HepG2 (cell line): ENCODE data around the gene PPP6R2. TPM values are rescaled to one million over a fixed set of nuclear protein-coding genes. Genes with fewer than 3 reads are reported as not detected.

Experiments
- ATAC-seq: fragments of 200-7000 bp; cut with Tn5 transposase; 3 replicates; pipeline ENCODE4 v1.9.1; 2020; ENCODE audit warnings: mild to moderate bottlenecking, moderate library complexity
- BruUV-seq: library from RNA; stranded (reverse); fragments of 400-500 nt; replicated peaks from 2 replicates; lab custom pipeline; 2021; lab: Mats Ljungman, UMichigan
- CTCF ChIA-PET: fragments of 300-600 bp; formaldehyde crosslinking; extraction: SDS; loops from one replicate; lab custom pipeline; 2021; ENCODE audit warnings: low total read pairs, inconsistent platforms, low intra/inter-chr PET ratio; lab: Yijun Ruan, JAX
- POLR2A ChIA-PET: fragments of 350-600 bp; sonication (Branson Sonifier 250); formaldehyde crosslinking; loops from one replicate; lab custom pipeline; 2020; ENCODE audit warnings: antibody characterized with exemption, inconsistent platforms; lab: Yijun Ruan, JAX
- DNase-seq: peaks from one replicate; pipeline ENCODE4 v3.0.0-alpha.2; 2015; ENCODE audit warnings: low spot score
- FAIRE-seq: peaks from 3 replicates; lab custom pipeline; 2011; peaks lifted over from hg19 to GRCh38; lab: Jason Lieb, UNC
- H2AFZ ChIP-seq: one replicate; pipeline ENCODE4 v1.6.1; 2011; ENCODE audit warnings: low read length, inconsistent platforms
- H3K27ac ChIP-seq: fragments of 300-600 bp; 3 replicates; pipeline ENCODE4 v1.8.0; 2011; ENCODE audit warnings: mixed run types, mild to moderate bottlenecking, mixed read lengths, low read length, inconsistent platforms; ENCODE audit not compliant: insufficient read depth; ENCODE audit errors: extremely low read length
- H3K27me3 ChIP-seq, 2 experiments: fragments of 200-600 bp in 1 of 2; 2 replicates in 1 of 2; 3 replicates in 1 of 2; pipeline versions ENCODE4 v1.6.0 to v1.8.0; 2011; ENCODE audit warnings: low read length in 2 of 2, mild to moderate bottlenecking in 2 of 2, moderate library complexity in 2 of 2, inconsistent platforms in 1 of 2; ENCODE audit not compliant: insufficient read depth in 2 of 2, control insufficient read depth in 1 of 2
- H3K36me3 ChIP-seq, 2 experiments: fragments of 200-600 bp in 1 of 2; replicated peaks in 1 of 2; 2 replicates in 1 of 2; 3 replicates in 1 of 2; pipeline versions ENCODE4 v1.5.1 to v1.8.0; 2011; ENCODE audit warnings: low read length in 2 of 2, inconsistent platforms in 1 of 2; ENCODE audit not compliant: insufficient read depth in 2 of 2, control insufficient read depth in 1 of 2
- H3K4me1 ChIP-seq: 2 replicates; pipeline ENCODE4 v1.5.1; 2012; ENCODE audit warnings: low read length, inconsistent platforms; ENCODE audit not compliant: insufficient read depth
- H3K4me2 ChIP-seq: 2 replicates; pipeline ENCODE4 v1.6.0; 2011; ENCODE audit warnings: low read depth, low read length, inconsistent platforms
- H3K4me3 ChIP-seq, 3 experiments: fragments of 200-600 bp in 1 of 3; sonication (generic), shearing (Covaris generic) in 1 of 3; replicated peaks in 1 of 3; 2 replicates each; pipeline ENCODE4 v1.5.1; 2011 to 2016; ENCODE audit warnings: low read length in 3 of 3, inconsistent platforms in 2 of 3, low read depth in 2 of 3, mild to moderate bottlenecking in 2 of 3, control low read depth in 1 of 3, mixed read lengths in 1 of 3; ENCODE audit not compliant: insufficient read depth in 1 of 3
- H3K79me2 ChIP-seq: one replicate; pipeline ENCODE4 v1.6.1; 2011; ENCODE audit warnings: low read length, inconsistent platforms; ENCODE audit not compliant: insufficient read depth
- H3K9ac ChIP-seq: 2 replicates; pipeline ENCODE4 v1.6.0; 2011; ENCODE audit warnings: mild to moderate bottlenecking, low read depth, low read length, inconsistent platforms; ENCODE audit not compliant: insufficient read depth
- H3K9me3 ChIP-seq: 2 replicates; pipeline ENCODE4 v1.5.1; 2012; ENCODE audit warnings: mild to moderate bottlenecking, low read length
- H4K20me1 ChIP-seq: 2 replicates; pipeline ENCODE4 v1.6.0; 2011; ENCODE audit warnings: inconsistent platforms, mild to moderate bottlenecking, low read length, moderate library complexity; ENCODE audit not compliant: insufficient read depth
- CC2D1A ChIP-seq: sonication (generic); formaldehyde crosslinking; IDR thresholded peaks from 2 replicates; pipeline ENCODE4 v1.8.1; 2023; ENCODE audit warnings: mild to moderate bottlenecking, missing genetic modification reagents
- MIXL1 ChIP-seq: IDR thresholded peaks from 2 replicates; pipeline ENCODE4 v1.6.1; 2016
- RBFOX2 ChIP-seq: fragments of 200-400 bp; formaldehyde crosslinking; IDR thresholded peaks from 2 replicates; pipeline ENCODE4 v1.6.1; 2017; ENCODE audit warnings: low read depth, mild to moderate bottlenecking, low read length
- SIN3B ChIP-seq: fragments of 150-350 bp; IDR thresholded peaks from 2 replicates; pipeline ENCODE4 v1.6.1; 2014; ENCODE audit warnings: low read length
- ZNF674 ChIP-seq: sonication (generic); formaldehyde crosslinking; IDR thresholded peaks from 2 replicates; pipeline ENCODE4 v1.5.0; 2020; ENCODE audit warnings: low read depth, mild to moderate bottlenecking, missing genetic modification reagents
- ZNF724P ChIP-seq: sonication (generic); formaldehyde crosslinking; IDR thresholded peaks from 2 replicates; pipeline ENCODE4 v1.8.0; 2022; ENCODE audit warnings: missing genetic modification reagents, borderline replicate concordance
- WGBS: methylation state at CpG from one replicate; pipeline ENCODE4 v1.1.6; 2017; ENCODE audit warnings: low lambda C conversion rate; 5-methylcytosine and 5-hydroxymethylcytosine counted together
- in situ Hi-C: cut with HindIII; loops from 2 replicates; pipeline ENCODE4 v1.10.0; 2017; ENCODE audit warnings: low pct_unique_long_range_greater_than_20kb; ENCODE audit not compliant: extremely low pct_ligation_motif_present
- intact Hi-C: fragments of 100-400 bp; cut with micrococcal nuclease; formaldehyde crosslinking; loops from one replicate; pipeline ENCODE4 v1.10.0; 2022; ENCODE audit not compliant: unreplicated experiment
- polyA plus RNA-seq, 8 experiments: library from polyadenylated mRNA; depleted of rRNA in 3 of 8; stranded (reverse) in 7 of 8; unstranded in 1 of 8; fragments of >200 nt; fragmentation: Illumina TruSeq in 4 of 8; extraction: Trizol in 4 of 8; gene quantifications; 2 replicates each; pipeline versions ENCODE4 v1.2.1 to v1.2.3, GENCODE V29; 2011 to 2016; ENCODE audit warnings: low read depth in 4 of 8, missing spikeins in 1 of 8, mixed read lengths in 1 of 8; ENCODE audit not compliant: insufficient read depth in 1 of 8
- total RNA-seq, 5 experiments: library from RNA; depleted of rRNA; stranded (reverse); fragments of >200 nt; fragmentation: Illumina TruSeq; extraction: Trizol; gene quantifications; 2 replicates each; pipeline ENCODE4 v1.2.3, GENCODE V29; 2016; ENCODE audit warnings: low read depth in 1 of 5
- TF ChIP-seq, protein P1 (sequence below): IDR thresholded peaks from 2 replicates; pipeline ENCODE4 v1.6.1; 2016; ENCODE audit warnings: missing genetic modification reagents, missing compliant biosample characterization

The PPP6R2 gene
- total and polyA plus RNA-seq, 2 of the 13 experiments (the other 11 are each of a cell fraction or from before 2014, with no cell fraction given): 55.0 to 102 TPM

- no peak for TF ChIP-seq CC2D1A (CRISPR knock-in tag)
- TF ChIP-seq RBFOX2: 0 out of 2 replicates have a peak, but pooled peaks have one; percentile 20
- no peak for TF ChIP-seq MIXL1
- ATAC-seq: no peak
- BruUV-seq: no TSS peak
- no peak overlapping the region for H3K4me3 ChIP-seq
- peaks cover 30% of the 10 kb centered on the region for H3K79me2 ChIP-seq
- ChIA-PET POLR2A (no interaction called here), CTCF (no interaction called here)
- DNase-seq: no peak
- whole genome bisulfite sequencing: 98% methylated on average over 24 of the region's 24 CpGs
- intact Hi-C loops: no loop called here
- no peak overlapping the region for H2AFZ ChIP-seq
- in situ Hi-C loops: no loop called here
- peaks cover 18% of the 10 kb centered on the region; the same call in 1 of the 2 replicates for H4K20me1 ChIP-seq
- peaks cover 25% of the 10 kb centered on the region for H3K4me1 ChIP-seq
- H3K9me3 ChIP-seq: no peaks in the 10 kb centered on the region
- no peak for FAIRE-seq
- H3K4me2 ChIP-seq: no peak overlapping the region
- H3K27me3 ChIP-seq: no peaks in the 10 kb centered on the region
- H3K36me3 ChIP-seq: peaks cover 21 to 42% of the 10 kb centered on the region in 2 experiments; a peak in 4 of 5 replicates
- no peak overlapping the region for H3K9ac ChIP-seq
- H3K27ac ChIP-seq: no peak overlapping the region
These were observed 124.2 kb downstream of the PPP6R2 start for GRCh38 chr22:50467341-50467740.

DNA sequence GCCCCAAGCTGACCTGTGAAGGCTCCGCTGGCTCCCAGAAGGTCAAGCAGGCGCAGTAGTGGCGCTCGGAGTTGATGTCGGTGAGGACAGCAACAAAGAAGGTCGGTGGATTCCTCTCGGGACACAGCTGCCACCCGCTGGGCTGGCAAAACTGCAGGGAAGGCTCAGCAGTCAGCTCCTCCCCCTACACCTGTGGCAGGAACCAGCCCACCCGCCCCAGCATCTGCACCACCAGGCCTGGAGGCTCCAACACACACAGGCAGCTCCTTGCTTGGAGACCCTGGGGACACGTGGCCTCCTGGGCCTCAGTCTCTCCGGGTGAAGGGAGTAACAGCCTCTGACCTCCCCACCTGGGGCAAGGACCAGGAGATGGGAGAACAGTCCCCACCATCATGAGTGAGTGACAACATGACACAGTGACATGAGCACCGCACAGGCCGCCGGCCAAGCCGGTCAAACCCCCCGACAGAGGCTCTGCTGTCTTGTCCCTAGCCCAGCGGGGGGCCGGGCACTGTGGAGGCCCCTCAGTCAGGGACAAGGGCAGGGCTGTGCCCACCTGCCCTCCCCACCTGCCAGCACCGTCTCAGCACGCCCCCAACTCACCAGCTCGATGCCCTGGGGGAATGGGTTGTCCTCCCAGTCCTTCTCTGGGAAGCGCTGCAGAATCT lies 124.8 kb downstream of the PPP6R2 start:
- CTCF ChIA-PET: no interaction called here
- POLR2A ChIA-PET: no interaction called here

More for the DNA sequence above, 124.8 kb downstream of the PPP6R2 start:
- Histone ChIP-seq H3K79me2 (peaks cover 36% of the 10 kb centered on the region), H3K9ac (no peak overlapping the region), H3K36me3 (peaks cover 21 to 42% of the 10 kb centered on the region in 2 experiments; a peak in 4 of 5 replicates), H3K4me2 (no peak overlapping the region), H3K4me1 (peaks cover 31% of the 10 kb centered on the region), H3K4me3 (no peak overlapping the region), H3K9me3 (no peaks in the 10 kb centered on the region), H3K27ac (no peak overlapping the region), H3K27me3 (no peaks in the 10 kb centered on the region), H4K20me1 (peaks cover 24% of the 10 kb centered on the region; the same call in 1 of the 2 replicates), H2AFZ (no peak overlapping the region)
- TF ChIP-seq ZNF674 (no peak), RBFOX2 (0 out of 2 replicates have a peak, but pooled peaks have one; percentile 4), SIN3B (no peak), ZNF724P (CRISPR knock-in tag) (no peak)
- TF ChIP-seq, protein P1, sequence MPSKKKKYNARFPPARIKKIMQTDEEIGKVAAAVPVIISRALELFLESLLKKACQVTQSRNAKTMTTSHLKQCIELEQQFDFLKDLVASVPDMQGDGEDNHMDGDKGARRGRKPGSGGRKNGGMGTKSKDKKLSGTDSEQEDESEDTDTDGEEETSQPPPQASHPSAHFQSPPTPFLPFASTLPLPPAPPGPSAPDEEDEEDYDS: no peak
- in situ Hi-C loops: no loop called here
- FAIRE-seq (no peak), DNase-seq (no peak), ATAC-seq (no peak)
- no TSS peak for BruUV-seq
- 89% methylated on average over 9 of the region's 22 CpGs for WGBS
- intact Hi-C loops: no loop called here
